ENCODE measurements around the gene TTN.
A peak's percentile ranks its signal among the peaks of the same experiment; 100 is the strongest.
"Not testable (repeated sequence)": the region's sequence is repeated elsewhere in the genome, so short reads cannot be mapped to it uniquely, and the experiment has no call there.

Gene TTN

GRCh38 chr2:178526256-178526655, 281.0 kb downstream of the TTN start:
- DNase-seq: no peak

DNA sequence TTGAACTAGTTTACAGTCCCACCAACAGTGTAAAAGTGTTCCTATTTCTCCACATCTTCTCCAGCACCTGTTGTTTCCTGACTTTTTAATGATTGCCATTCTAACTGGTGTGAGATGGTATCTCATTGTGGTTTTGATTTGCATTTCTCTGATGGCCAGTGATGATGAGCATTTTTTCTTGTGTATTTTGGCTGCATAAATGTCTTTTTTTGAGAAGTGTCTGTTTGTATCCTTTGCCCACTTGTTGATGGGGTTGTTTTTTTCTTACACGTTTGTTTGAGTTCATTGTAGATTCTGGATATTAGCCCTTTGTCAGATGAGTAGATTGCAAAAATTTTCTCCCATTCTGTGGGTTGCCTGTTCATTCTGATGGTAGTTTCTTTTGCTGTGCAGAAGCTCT, 281.8 kb downstream of the TTN start:
- not testable (repeated sequence) for DNase-seq

GRCh38 chr2:178525010-178525409, 282.2 kb downstream of the TTN start:
- DNase-seq: not testable (repeated sequence)

DNA sequence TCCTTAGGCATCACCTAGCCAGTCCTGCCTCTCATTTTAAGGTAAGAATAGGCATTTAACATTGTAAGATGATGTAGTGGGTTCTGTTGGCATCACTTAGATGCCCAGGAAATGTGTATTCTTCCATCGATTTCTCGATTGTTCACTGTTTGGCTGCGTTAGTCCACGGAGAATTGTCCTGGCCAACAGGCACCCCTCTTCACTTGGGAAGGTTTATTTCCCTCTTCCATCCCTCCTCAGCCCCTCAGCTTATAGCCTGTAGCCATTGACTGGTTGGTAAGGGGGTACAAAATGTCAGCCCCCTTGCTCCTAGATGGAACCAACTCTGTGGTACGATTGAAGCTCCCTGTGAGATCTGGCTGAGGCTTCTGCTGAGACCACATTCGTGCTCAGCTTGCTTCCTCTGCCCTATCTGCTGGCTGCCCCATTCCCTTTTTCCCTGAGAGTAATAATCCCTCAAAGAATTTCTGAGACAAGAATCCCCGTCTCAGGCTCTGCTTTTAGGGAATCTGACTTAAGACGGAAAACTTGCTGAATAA, 283.6 kb downstream of the TTN start:
- no peak for DNase-seq

DNA sequence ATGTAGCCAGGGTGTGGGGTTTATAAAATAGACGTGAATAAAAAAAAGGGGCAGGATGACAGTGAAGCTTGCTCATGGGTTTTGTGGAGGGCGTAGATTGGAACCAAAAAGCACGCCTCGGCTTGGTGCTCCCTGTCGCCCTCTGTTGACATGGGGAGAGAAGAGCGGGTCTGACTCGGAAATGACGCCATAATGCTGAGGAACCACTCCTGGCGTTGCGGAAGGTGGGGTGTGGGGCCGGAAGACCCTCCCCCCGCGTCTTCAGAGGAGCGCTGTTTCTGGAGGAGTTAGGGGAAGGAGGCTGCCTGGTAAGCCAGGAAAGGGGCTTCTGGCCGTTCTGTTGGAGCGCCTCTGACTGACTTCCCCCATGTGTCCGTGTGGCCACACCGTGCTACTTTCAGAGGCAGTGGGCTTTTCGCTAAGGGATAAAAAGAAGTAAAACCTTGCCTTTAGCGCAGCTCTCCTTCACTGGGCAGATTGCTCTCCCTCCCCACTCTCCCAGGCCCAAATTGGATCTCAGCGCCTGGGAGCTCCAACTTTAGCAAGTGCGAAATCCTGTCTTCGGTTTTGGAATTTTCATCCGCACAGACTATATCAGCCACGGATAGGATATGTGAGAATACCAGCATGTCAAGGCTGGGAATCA, 284.1 kb downstream of the TTN start:
- peak; percentile 94 for DNase-seq

GRCh38 chr2:178521304-178522150, 285.7 kb downstream of the TTN start:
- DNase-seq: no peak

DNA sequence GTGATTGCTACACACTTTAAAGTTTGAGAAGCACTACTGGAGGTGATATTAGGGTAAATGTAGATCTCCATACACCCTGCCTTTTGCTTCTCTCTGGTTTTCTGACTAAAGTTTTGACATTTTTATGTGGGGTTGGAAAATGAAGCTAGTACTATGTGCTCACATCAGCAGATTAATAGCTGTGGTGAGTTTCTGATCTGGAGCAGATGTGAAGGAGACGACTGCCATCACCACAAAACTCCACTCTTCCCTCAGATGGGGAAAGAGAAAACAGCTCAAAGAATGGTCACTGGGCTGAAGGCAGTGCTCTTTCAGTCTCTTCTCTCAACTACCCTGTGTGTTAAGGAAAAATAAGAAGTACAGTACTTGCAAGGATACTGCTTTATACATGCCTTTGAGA, 289.7 kb downstream of the TTN start:
- DNase-seq: no peak

DNA sequence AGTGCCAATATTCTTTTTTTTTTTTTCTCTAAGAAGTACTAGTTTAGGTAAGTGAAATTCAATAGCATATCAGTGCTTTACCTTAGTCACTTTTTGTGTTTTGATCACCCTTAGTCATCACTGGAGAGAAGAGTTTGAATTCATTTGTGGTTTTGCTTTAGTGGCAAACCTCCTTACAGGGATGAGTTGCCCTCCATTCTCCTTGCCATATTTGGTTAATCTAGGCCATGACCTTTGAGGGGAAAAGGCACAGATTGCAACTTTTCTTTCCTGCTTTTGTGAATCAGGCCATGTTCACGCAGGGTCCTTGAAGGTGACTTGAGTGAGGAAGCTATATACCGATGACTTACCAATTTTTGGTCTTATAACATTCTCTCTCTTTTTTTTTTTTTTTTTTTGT, 292.6 kb downstream of the TTN start:
- no peak for DNase-seq

GRCh38 chr2:178513876-178514275, 293.3 kb downstream of the TTN start:
- no peak for DNase-seq

- no peak for DNase-seq
Observed at GRCh38 chr2:178512484-178512883, 294.7 kb downstream of the TTN start.

DNA sequence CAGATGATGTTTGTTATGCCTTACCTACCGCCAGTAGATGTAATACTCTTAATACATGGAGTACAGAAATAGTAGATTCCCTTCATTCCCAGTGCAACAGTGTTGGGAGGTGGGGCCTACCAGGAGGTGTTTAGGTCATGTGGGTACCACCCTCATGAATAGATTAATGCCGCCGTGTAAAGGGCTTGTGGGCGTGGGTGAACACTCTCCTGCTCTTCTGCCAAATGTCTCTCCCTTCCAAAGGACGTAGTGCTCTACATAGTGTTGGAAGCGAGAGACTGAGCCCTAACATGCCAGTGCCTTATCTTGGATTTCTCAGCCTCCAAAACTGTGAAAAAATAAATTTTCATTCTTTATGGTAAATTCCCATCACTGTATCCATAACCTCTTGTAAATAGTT, 296.8 kb downstream of the TTN start:
- no peak for DNase-seq

DNA sequence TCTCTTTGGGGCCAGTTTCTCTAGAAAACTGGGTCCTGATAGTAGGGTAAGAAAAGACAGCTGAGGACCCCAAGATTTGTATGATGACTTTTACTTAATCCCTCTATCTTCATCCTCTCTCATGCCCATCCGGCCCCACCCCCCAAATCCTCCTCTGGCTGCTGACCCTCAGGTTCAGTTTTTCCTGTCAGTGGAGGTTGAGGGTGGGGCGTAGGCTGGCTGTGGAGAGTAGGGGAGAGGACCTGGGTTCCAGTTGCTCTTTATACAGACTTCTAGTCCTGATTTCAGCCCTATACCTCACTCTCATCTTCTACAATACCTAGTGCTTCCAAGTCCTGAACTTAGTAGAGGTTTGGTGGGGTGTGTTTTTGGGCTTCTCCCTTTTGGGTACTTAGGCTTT, 298.6 kb downstream of the TTN start:
- DNase-seq: no peak

- no peak for DNase-seq
Observed at GRCh38 chr2:178506949-178507348, 300.3 kb downstream of the TTN start.

DNA sequence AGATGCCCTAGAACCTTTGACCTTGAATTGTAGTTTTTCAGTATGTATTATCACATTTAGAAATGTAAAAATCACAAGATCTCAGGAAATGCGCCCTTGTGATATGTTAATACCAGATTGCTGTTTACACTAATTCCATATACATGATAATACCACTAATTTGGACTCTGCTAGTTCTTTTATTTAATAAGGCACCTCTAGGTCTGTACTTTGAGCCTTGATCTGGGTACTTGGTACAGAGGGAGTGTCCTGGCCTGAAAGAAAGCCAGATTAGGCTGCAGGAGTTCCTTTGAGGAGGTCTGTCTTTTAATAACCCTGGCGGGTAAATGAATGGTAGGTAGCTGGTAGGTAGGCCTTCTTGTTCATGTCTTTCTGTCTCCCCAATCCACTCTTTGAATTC, 300.7 kb downstream of the TTN start:
- no peak for DNase-seq

- no peak for DNase-seq
Observed at GRCh38 chr2:178506101-178506500, 301.1 kb downstream of the TTN start.

GRCh38 chr2:178502751-178503150, 304.5 kb downstream of the TTN start:
- DNase-seq: no peak

GRCh38 chr2:178499640-178500039, 307.6 kb downstream of the TTN start:
- no peak for DNase-seq

DNA sequence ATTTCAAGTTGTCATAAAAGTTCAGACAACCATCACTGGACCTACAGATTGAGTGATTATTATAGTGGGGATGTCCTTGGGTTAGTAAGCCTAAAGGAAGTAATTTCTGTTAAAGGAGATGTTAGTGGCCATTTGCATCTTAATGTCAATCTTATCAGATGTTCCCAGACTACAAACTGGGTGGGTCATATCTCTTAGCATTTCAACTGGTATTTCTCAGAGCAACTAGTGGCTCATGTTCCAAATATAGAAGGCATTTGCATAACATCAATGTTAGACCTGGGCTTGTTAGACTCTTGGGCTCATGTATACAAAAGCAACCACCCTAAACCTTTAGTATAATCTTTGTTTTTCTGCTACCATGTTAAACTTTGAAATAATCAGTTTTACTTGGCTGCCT, 309.1 kb downstream of the TTN start:
- peak; percentile 74 for DNase-seq

GRCh38 chr2:178496049-178496448, 311.2 kb downstream of the TTN start:
- DNase-seq: no peak

DNA sequence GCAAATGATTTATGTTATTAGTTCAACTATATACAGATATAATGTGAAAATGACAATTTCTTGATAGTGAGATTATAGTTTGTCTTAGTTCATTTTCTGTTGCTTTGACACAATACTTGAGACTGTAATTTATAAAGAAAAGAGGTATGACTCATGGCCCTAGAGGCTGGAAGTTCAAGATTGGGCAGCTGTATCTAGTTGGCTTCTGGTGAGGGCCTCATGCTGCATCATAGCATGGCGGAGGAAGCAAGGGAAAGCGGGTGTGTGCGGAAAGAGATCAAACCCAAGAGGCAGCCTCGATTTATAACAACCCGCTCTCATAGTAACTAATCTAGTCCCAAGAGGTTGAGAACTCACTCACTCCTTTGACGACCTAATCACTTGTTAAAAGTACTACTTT, 315.6 kb downstream of the TTN start:
- no peak for DNase-seq

- DNase-seq: no peak
Observed at GRCh38 chr2:178485356-178485755, 321.9 kb downstream of the TTN start.

- peak; percentile 28 for DNase-seq
Observed at GRCh38 chr2:178484245-178485041, 322.8 kb downstream of the TTN start.

GRCh38 chr2:178482437-178482836, 324.8 kb downstream of the TTN start:
- peak; percentile 55 for DNase-seq
